H1 (cell line): ENCODE measurements around the gene SLC27A6.

ENCODE experiments used
- HDAC2 ChIP-seq, 2 experiments: fragments of 300-600 bp in 1 of 2; sonication (generic) in 1 of 2; IDR thresholded peaks; 2 replicates each; pipeline ENCODE4 v1.6.1; 2011 to 2012; ENCODE audit warnings: low read depth in 2 of 2, low read length in 2 of 2, mild to moderate bottlenecking in 2 of 2, moderate library complexity in 2 of 2, borderline replicate concordance in 1 of 2, inconsistent platforms in 1 of 2
- TCF12 ChIP-seq: IDR thresholded peaks from 2 replicates; pipeline ENCODE4 v1.6.1; 2011; ENCODE audit warnings: low read depth, mild to moderate bottlenecking, low read length

DNA sequence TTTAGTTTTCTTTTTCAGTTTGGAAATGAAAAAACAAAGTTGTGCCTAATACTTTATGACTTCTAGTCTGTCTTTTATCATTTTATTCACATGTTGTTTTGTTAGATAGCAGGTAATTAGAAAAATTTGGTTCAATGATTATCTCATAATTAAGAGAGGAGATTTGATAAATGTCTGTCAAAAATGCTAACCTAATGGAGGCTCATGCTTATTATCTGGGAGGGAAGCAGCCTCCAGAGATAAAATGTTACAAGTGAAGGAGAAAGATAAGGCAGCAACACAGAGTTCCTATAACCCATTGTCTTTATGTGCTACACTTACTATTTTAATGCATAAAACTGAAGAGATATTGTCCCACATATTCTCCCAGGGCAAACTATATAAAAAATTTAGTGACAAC lies 53.5 kb downstream of the SLC27A6 start:
- TF ChIP-seq HDAC2 (IDR thresholded peaks at IDR 0.05; ENCODE audit: borderline replicate concordance in 1 of 2, low read depth in 2 of 2, low read length in 2 of 2) (no peak), TCF12 (no peak)
